ENCODE measurements around the gene PDZRN3.
"Not testable (repeated sequence)": the region's sequence is repeated elsewhere in the genome, so short reads cannot be mapped to it uniquely, and the experiment has no call there.

The PDZRN3 gene

DNA sequence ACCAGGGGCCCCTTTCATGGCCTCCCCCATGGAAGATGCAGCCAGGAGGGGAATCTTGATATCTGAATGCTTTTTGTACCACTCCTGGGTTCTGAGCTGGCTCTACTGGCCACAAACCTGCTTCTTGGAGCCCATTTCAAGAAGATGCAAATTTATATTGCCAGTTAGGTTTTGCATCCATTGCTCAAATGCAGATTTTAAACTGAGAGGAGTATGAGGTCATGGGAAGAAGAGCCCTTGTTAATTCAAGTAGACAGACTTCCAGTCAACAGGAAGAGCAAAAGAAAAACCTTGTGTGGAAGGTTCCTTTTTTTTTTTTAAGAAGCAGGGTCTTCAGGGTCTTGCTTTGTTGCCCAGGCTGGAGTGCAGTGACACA is 133.5 kb downstream of the PDZRN3 start:
- no peak for DNase-seq (ENCODE audit: low spot score)

GRCh38 chr3:73490453-73491286 is 134.1 kb downstream of the PDZRN3 start:
- no peak for DNase-seq (ENCODE audit: low spot score)

DNA sequence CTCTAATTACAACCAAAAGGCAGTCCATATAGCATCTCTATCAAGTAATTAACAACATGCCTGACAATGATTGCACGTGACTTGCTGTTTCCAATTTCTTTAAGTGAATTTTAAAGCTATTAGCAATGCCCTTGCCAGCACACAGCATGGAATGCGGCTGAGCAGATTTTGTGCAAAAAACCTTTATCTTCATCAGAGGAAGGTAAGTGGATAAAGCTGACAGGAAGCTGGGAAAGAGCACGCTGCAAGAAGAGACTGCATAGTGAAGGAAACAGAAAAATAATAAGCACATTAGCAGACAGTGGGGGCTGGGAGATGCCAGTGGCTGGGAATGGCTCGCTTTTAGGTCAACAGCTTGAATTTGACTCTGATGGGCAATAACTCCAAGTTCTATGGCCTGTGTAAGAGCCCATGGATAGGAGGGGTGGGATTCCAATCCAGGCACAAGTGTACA is 138.8 kb downstream of the PDZRN3 start:
- no peak for DNase-seq (ENCODE audit: low spot score)

GRCh38 chr3:73484656-73485248 is 140.0 kb downstream of the PDZRN3 start:
- DNase-seq (ENCODE audit: low spot score) = no peak

GRCh38 chr3:73481888-73482287 is 142.9 kb downstream of the PDZRN3 start:
- no peak for DNase-seq (ENCODE audit: low spot score)

- no peak for DNase-seq (ENCODE audit: low spot score)
Observed at GRCh38 chr3:73480187-73480672, 144.5 kb downstream of the PDZRN3 start.

GRCh38 chr3:73479325-73479724 is 145.4 kb downstream of the PDZRN3 start:
- DNase-seq (ENCODE audit: low spot score) = no peak

- DNase-seq (ENCODE audit: low spot score) = no peak
Observed at GRCh38 chr3:73478858-73479257, 145.9 kb downstream of the PDZRN3 start.

- no peak for DNase-seq (ENCODE audit: low spot score)
Observed at GRCh38 chr3:73475717-73476116, 149.0 kb downstream of the PDZRN3 start.

DNA sequence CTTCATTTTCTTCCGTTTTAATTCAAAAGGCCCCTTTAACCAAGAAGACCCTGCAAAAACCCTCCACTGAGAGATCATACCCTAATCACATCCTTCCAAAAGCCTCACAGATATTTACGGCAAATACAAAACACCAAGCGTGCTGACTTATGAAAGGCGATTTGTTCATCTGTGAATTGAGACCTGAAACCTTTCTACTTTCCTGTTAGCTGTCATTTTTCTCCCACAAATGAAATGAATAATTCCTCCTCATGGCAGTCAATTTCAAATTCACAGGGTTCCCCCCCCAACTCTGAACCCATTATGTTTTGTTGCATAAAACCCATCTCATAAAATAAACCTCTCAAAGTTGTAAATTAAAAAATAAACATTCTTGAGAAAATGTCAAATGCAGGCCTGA is 149.6 kb downstream of the PDZRN3 start:
- no peak for DNase-seq (ENCODE audit: low spot score)

- DNase-seq (ENCODE audit: low spot score) = no peak
Observed at GRCh38 chr3:73474619-73475018, 150.1 kb downstream of the PDZRN3 start.

DNA sequence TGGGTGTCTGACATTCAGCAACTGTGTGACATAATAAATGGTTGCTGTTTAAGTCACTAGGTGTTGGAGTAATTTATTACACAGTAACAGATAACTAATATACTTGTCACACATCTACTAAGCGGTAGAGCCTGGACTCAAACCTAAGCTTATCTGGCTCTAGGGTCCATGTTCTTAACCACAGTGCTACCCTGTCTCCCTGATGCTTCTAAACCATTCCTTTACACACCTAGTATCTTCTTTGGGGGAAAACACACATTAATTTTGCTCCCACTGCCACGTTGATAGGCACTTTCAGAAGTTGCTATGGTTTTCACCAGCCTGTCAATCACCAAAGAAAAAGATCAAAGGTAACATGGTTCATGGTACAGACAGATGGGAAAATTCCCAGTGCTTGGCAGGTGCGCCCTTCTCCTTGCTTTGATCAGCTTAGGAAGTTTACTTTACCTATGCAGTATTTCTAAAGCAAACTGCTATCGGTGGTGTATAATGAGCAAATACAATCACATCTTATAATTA is 150.8 kb downstream of the PDZRN3 start:
- no peak for DNase-seq (ENCODE audit: low spot score)

GRCh38 chr3:73473181-73473897 is 151.4 kb downstream of the PDZRN3 start:
- no peak for DNase-seq (ENCODE audit: low spot score)

DNA sequence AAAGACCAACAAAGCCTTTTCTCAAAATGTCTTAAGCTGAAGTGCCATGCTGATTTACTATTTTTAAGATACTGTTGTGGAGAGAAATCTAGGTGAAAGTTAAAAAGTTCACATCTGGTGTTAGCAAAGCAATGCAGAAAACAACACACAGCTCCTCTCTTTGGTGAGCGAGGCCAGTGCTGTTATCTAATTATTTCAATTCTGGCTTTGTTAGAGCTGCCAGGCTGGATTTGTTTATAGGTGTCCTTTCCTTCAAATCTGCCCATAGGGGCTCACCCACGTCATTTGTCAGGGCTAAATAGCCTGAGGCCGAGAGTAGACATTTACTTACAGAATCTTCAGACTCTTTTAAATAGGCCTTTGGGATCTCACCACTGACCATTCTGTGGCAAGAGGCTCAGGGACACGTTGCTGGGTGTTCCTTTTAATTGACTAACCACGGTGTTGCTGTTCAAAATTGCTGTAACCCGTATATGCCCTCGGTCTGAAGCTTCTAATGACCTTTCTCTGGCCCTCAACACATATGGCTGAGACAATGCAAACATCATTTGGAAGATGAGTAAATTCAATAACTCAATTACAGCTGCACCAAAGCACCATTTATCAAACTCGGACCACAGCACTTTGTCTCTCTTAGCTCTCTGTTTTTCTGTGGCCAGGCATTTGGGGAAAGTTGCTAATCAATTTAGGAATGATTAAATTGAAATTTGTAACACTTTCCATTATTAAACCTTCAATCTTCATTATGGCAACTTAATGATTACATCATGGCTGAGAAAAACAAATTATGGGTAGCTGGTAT is 152.6 kb downstream of the PDZRN3 start:
- DNase-seq (ENCODE audit: low spot score) = no peak

DNA sequence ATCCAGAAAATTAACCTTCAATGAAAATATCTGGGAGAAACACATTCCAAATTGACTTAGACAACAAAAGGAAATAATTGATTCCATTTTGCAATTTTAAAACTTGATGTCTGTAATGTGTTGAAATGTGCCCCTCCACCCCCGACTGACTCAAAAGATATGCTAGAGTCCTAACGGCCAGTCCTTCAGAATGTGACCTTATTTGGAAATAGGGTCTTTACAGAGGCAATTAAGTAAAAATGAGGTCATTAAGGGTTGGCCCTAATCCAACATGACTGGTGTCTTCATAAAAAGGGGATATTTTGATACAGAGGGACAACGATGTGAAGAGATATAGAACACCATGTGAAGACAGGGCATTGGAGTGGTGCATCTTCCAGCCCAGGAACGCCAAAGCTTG is 153.9 kb downstream of the PDZRN3 start:
- DNase-seq (ENCODE audit: low spot score) = no peak

GRCh38 chr3:73469331-73469730 is 155.4 kb downstream of the PDZRN3 start:
- DNase-seq (ENCODE audit: low spot score) = no peak

- no peak for DNase-seq (ENCODE audit: low spot score)
Observed at GRCh38 chr3:73467211-73467610, 157.5 kb downstream of the PDZRN3 start.

DNA sequence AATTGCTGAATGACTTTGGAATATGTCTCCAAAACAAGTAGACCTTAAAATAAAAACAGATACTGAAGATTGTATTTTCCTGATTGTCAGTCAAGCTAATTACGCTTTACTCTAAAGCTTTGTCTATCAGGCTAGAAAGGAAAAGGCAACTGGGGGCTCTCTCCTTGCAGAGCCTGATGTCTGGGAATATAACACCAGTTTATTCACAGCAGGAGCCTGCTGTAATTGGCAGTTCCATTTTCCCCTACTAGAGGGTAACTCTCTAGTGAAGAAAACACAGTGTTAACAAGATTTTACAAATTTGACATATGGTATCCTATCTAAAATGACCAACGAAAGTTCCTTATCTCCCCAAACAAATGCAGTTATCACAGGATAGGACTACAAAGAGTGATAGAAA is 158.8 kb downstream of the PDZRN3 start:
- no peak for DNase-seq (ENCODE audit: low spot score)

- not testable (repeated sequence) for DNase-seq (ENCODE audit: low spot score)
Observed at GRCh38 chr3:73464126-73464525, 160.6 kb downstream of the PDZRN3 start.

DNA sequence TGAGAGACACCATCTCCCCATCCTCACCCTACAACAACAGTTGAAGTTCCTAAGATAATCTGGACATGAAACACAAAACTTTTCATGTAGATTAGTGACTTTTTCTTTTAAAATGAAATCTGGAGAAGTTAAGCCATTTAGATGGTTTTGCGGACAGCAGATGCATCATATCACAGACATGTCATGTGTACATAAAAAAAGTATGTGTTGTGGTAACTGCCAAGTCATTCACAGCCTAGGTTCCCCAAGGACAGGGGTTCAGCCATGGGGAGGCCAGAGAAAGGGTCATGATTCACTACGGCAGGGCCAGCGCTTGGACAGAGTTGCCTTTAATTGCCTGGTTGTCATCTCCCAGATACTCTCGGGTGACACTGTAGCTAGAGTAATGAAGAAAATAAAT is 163.2 kb downstream of the PDZRN3 start:
- no peak for DNase-seq (ENCODE audit: low spot score)

DNA sequence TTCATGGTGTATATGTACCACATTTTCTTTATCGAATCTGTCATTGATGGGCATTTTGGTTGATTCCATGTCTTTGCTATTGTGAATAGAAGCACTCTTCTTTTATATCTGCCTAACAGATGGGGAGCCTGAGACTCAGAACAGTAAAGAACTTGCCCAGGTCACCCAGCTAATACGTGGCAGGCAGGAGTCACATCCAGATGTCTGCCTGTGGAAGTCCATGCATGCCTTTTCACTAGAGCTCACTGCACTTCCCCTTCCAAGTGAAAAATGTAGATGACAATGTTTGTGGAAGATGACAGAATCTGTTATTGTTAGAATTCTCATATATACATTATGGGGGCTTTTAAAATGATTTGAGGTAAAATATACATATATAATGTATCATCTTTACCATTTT is 165.0 kb downstream of the PDZRN3 start:
- no peak for DNase-seq (ENCODE audit: low spot score)

DNA sequence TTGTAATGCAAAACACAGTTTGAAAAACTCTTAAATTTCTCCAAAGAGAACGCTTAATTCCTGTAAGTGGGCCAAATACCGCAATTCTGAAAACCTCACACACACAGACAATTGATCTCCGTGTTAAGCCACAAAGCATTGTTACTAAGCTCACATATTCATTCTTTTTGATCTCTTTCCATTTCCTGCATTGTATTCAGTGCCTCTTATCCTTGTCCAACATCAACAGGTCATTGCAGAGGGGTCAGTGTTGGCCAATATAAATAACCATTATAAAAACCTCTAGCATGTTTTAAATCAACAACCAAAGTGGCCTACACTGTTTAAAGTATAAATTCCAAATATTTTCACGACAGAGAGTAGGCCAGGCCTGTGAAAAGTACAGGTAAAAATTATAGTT is 171.1 kb downstream of the PDZRN3 start:
- no peak for DNase-seq (ENCODE audit: low spot score)

Data from pons (tissue), 1 donor.